GM12878 (cell line): ENCODE measurements around the gene RASAL1. TPM values are rescaled to one million over a fixed set of nuclear protein-coding genes. Genes with fewer than 3 reads are reported as not detected.

Experiments used
- ATAC-seq: fragments of 200-7000 bp; cut with Tn5 transposase; 3 replicates; pipeline ENCODE4 v1.9.1; 2020; ENCODE audit warnings: mild to moderate bottlenecking, moderate library complexity
- BruUV-seq: library from RNA; stranded (reverse); fragments of 400-500 nt; replicated peaks from 2 replicates; lab custom pipeline; 2021; lab: Mats Ljungman, UMichigan
- CTCF ChIA-PET: fragments of 300-600 bp; sonication (Branson Sonifier 250); formaldehyde crosslinking; extraction: SDS; loops from one replicate; lab custom pipeline; 2021; ENCODE audit warnings: inconsistent platforms; lab: Yijun Ruan, JAX
- POLR2A ChIA-PET: fragments of 350-600 bp; formaldehyde crosslinking; extraction: SDS; loops from one replicate; lab custom pipeline; 2021; ENCODE audit warnings: inconsistent platforms; lab: Charles Lee
- RAD21 ChIA-PET: fragments of 300-600 bp; sonication (Branson Sonifier 250); formaldehyde crosslinking; loops from one replicate; lab custom pipeline; 2023; ENCODE audit warnings: antibody characterized with exemption; ENCODE audit not compliant: unreplicated experiment; lab: Charles Lee
- SMC1A ChIA-PET: fragments of 300-600 bp; sonication (Branson Sonifier 250); formaldehyde crosslinking; loops from one replicate; lab custom pipeline; 2023; ENCODE audit not compliant: unreplicated experiment, uncharacterized antibody; lab: Charles Lee
- DNase-seq: peaks from one replicate; pipeline ENCODE4 v3.0.0-alpha.2; 2011; ENCODE audit warnings: low read depth, low spot score
- FAIRE-seq: peaks from 3 replicates; lab custom pipeline; 2011; peaks lifted over from hg19 to GRCh38; lab: Jason Lieb, UNC
- H2AFZ ChIP-seq: 2 replicates; pipeline ENCODE4 v1.6.0; 2011; ENCODE audit warnings: low read depth, low read length, control low read depth; ENCODE audit not compliant: control insufficient read depth
- H3K27ac ChIP-seq: 2 replicates; pipeline ENCODE4 v1.5.1; 2011; ENCODE audit warnings: control low read depth; ENCODE audit not compliant: control insufficient read depth, insufficient read depth
- H3K27me3 ChIP-seq, 2 experiments: replicated peaks in 1 of 2; 2 replicates each; pipeline versions ENCODE4 v1.6.0 to v1.6.1; 2011; ENCODE audit warnings: low read length in 1 of 2; ENCODE audit not compliant: control insufficient read depth in 2 of 2, insufficient read depth in 2 of 2
- H3K36me3 ChIP-seq, 2 experiments: 2 replicates each; pipeline ENCODE4 v1.5.1; 2011; ENCODE audit warnings: low read length in 1 of 2; ENCODE audit not compliant: control insufficient read depth in 2 of 2, insufficient read depth in 2 of 2
- H3K4me1 ChIP-seq: 2 replicates; pipeline ENCODE4 v1.6.1; 2011; ENCODE audit warnings: mild to moderate bottlenecking, low read length, moderate library complexity, mixed read lengths; ENCODE audit not compliant: control insufficient read depth, insufficient read depth
- H3K4me2 ChIP-seq: 2 replicates; pipeline ENCODE4 v1.6.0; 2011; ENCODE audit warnings: control low read depth; ENCODE audit not compliant: control insufficient read depth, insufficient read depth
- H3K4me3 ChIP-seq: fragments of 200-600 bp; sonication (generic); 2 replicates; pipeline ENCODE4 v1.5.1; 2016
- H3K79me2 ChIP-seq: 2 replicates; pipeline ENCODE4 v1.6.0; 2011; ENCODE audit warnings: low read length; ENCODE audit not compliant: control insufficient read depth, insufficient read depth
- H3K9ac ChIP-seq: 2 replicates; pipeline ENCODE4 v1.8.0; 2011; ENCODE audit warnings: low read length, control low read depth, mixed read lengths; ENCODE audit not compliant: control insufficient read depth, insufficient read depth
- H3K9me3 ChIP-seq: replicated peaks from 3 replicates; pipeline ENCODE4 v1.5.1; 2011; ENCODE audit warnings: mild to moderate bottlenecking, low read length; ENCODE audit not compliant: control insufficient read depth, insufficient read depth
- H4K20me1 ChIP-seq: 2 replicates; pipeline ENCODE4 v1.6.0; 2011; ENCODE audit not compliant: control insufficient read depth, insufficient read depth
- BACH1 ChIP-seq: fragments of 450-650 bp; IDR thresholded peaks from 2 replicates; pipeline ENCODE4 v1.6.1; 2017; ENCODE audit warnings: mild to moderate bottlenecking, borderline replicate concordance
- CREM ChIP-seq: IDR thresholded peaks from 2 replicates; pipeline ENCODE4 v1.6.1; 2014; ENCODE audit warnings: antibody characterized with exemption, low read depth
- EGR1 ChIP-seq, 2 experiments: IDR thresholded peaks; 1 replicate in 1 of 2; 2 replicates in 1 of 2; pipeline ENCODE4 v1.6.1; 2011 to 2012; ENCODE audit warnings: low read depth in 2 of 2, low read length in 2 of 2, borderline replicate concordance in 1 of 2, mild to moderate bottlenecking in 1 of 2, moderate library complexity in 1 of 2
- POLR2AphosphoS2 ChIP-seq: IDR thresholded peaks from 2 replicates; pipeline ENCODE4 v1.6.1; 2011; ENCODE audit warnings: low read depth, mild to moderate bottlenecking, low read length, improper control_type of control experiment, moderate library complexity
- SMC3 ChIP-seq: IDR thresholded peaks from 2 replicates; pipeline ENCODE4 v1.6.1; 2011; ENCODE audit warnings: low read length, improper control_type of control experiment, borderline replicate concordance
- SREBF1 ChIP-seq: IDR thresholded peaks from 2 replicates; pipeline ENCODE4 v1.6.1; 2012; ENCODE audit warnings: mild to moderate bottlenecking, low read length
- STAT1 ChIP-seq: fragments of 450-650 bp; conservative IDR thresholded peaks from 2 replicates; pipeline ENCODE4 v1.6.1; 2014; ENCODE audit warnings: antibody characterized with exemption, mild to moderate bottlenecking
- ZNF217 ChIP-seq: fragments of 450-650 bp; IDR thresholded peaks from 2 replicates; pipeline ENCODE4 v1.6.1; 2017; ENCODE audit warnings: antibody characterized with exemption, mild to moderate bottlenecking
- WGBS: methylation state at CpG from one replicate; pipeline ENCODE4 v1.1.6; 2016; ENCODE audit warnings: low lambda C conversion rate; ENCODE audit not compliant: insufficient replicate concordance, insufficient coverage; ENCODE audit errors: missing lambda C conversion rate; 5-methylcytosine and 5-hydroxymethylcytosine counted together
- in situ Hi-C: fragments of 300-500 bp; cut with MboI; formaldehyde crosslinking; loops from 9 replicates; pipeline ENCODE4 v1.14.3; 2018; ENCODE audit warnings: mixed read lengths
- intact Hi-C: fragments of 100-400 bp; cut with micrococcal nuclease; formaldehyde crosslinking; loops from one replicate; pipeline ENCODE4 v1.14.2; 2022; ENCODE audit not compliant: unreplicated experiment
- polyA plus RNA-seq, 11 experiments: library from polyadenylated mRNA; depleted of rRNA in 4 of 11; unstranded in 6 of 11; stranded (reverse) in 5 of 11; fragments of >200 nt; fragmentation: Nextera tagmentation in 4 of 11; fragmentation: Illumina TruSeq in 1 of 11; extraction: Ambion mirVana in 4 of 11; extraction: Trizol in 1 of 11; gene quantifications; 1 replicate in 1 of 11; 2 replicates in 10 of 11; pipeline versions ENCODE4 v1.2.1 to v1.2.3, GENCODE V29; 2011 to 2016; ENCODE audit warnings: inconsistent platforms in 2 of 11, missing spikeins in 2 of 11, low read depth in 1 of 11
- total RNA-seq, 4 experiments: library from RNA; depleted of rRNA in 3 of 4; stranded (reverse); fragments of >200 nt in 3 of 4; fragmentation: Illumina TruSeq in 1 of 4; extraction: Trizol in 1 of 4; gene quantifications; 2 replicates each; pipeline versions ENCODE4 v1.2.1 to v1.2.3, GENCODE V29; 2013 to 2021
- TF ChIP-seq, protein P1 (sequence below): fragments of 450-650 bp; IDR thresholded peaks from 2 replicates; pipeline ENCODE4 v1.6.1; 2017; ENCODE audit warnings: mild to moderate bottlenecking, low read depth, inconsistent platforms; ENCODE audit not compliant: poor library complexity, severe bottlenecking
- TF ChIP-seq, protein P2 (sequence below): fragments of 450-650 bp; formaldehyde crosslinking; IDR thresholded peaks from 2 replicates; pipeline ENCODE4 v1.5.0; 2022; ENCODE audit warnings: mild to moderate bottlenecking, missing genetic modification characterization
- TF ChIP-seq, protein P3 (sequence below): fragments of 450-650 bp; IDR thresholded peaks from 2 replicates; pipeline ENCODE4 v1.6.1; 2017; ENCODE audit warnings: mild to moderate bottlenecking, moderate library complexity

Gene RASAL1
- total and polyA plus RNA-seq, 10 of the 15 experiments (the other 5 are each of a cell fraction or from before 2014, with no cell fraction given): 0.12 to 1.0 (median 0.52) TPM; not detected in 6

DNA sequence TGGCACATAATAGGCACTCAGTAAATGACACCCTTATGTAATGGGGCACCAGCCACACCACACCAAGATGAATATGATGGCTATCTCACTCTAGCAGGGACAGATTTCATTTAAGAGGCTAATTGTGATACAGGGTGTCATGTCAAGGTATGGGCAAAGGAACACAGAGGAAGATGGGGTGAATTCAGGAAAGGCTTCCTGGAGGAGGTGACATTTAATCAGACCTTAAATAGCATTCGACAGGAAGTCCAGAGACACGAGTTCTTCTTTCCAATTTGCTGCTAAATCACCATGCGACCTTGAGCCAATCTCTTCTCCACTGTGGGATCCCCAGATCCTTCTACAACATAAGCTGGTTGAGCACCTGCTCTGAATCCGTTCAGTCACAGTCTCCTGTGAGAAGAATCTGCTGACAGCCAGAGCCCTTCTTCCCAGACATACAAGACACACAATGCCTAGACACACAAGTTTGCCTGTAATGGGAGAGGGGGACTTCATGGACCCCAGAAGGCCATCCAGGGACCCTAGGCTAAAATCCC is 80.5 kb downstream of the RASAL1 start:
- intact Hi-C loops: no loop called here
- DNase-seq: no peak
- RAD21 ChIA-PET: interaction anchor here (0.6 to 1.9 kb wide), 2 partner anchors 41 to 155 kb away, joined by 4 to 6 read pairs; no protein-coding TSS in a partner anchor
- FAIRE-seq: no peak
- SMC1A ChIA-PET: interaction anchor here (1.1 to 17.0 kb wide), 5 partner anchors 8 to 119 kb away, joined by 3 to 416 read pairs (median 5); no protein-coding TSS in a partner anchor
- Histone ChIP-seq H3K9ac (no peak overlapping the region), H3K79me2 (peaks cover 1% of the 10 kb centered on the region), H3K27me3 (peaks cover 1 to 5% of the 10 kb centered on the region in 2 experiments; a peak in 3 of 4 replicates), H3K36me3 (no peaks in the 10 kb centered on the region), H4K20me1 (no peaks in the 10 kb centered on the region; the same call in 1 of the 2 replicates), H3K4me1 (peaks cover 24% of the 10 kb centered on the region), H3K27ac (no peak overlapping the region), H3K4me2 (no peak overlapping the region), H3K4me3 (no peak overlapping the region), H3K9me3 (no peaks in the 10 kb centered on the region), H2AFZ (no peak overlapping the region)
- BruUV-seq: no TSS peak
- no peak for ATAC-seq
- in situ Hi-C loops: no loop called here
- TF ChIP-seq, protein P1, sequence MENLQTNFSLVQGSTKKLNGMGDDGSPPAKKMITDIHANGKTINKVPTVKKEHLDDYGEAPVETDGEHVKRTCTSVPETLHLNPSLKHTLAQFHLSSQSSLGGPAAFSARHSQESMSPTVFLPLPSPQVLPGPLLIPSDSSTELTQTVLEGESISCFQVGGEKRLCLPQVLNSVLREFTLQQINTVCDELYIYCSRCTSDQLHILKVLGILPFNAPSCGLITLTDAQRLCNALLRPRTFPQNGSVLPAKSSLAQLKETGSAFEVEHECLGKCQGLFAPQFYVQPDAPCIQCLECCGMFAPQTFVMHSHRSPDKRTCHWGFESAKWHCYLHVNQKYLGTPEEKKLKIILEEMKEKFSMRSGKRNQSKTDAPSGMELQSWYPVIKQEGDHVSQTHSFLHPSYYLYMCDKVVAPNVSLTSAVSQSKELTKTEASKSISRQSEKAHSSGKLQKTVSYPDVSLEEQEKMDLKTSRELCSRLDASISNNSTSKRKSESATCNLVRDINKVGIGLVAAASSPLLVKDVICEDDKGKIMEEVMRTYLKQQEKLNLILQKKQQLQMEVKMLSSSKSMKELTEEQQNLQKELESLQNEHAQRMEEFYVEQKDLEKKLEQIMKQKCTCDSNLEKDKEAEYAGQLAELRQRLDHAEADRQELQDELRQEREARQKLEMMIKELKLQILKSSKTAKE: no peak
- TF ChIP-seq STAT1 (no peak), SREBF1 (no peak), ZNF217 (no peak), SMC3 (no peak), BACH1 (no peak), CREM (no peak), EGR1 (IDR thresholded peaks at IDR 0.05; ENCODE audit: borderline replicate concordance in 1 of 2, low read depth in 2 of 2, low read length in 2 of 2) (no peak), POLR2AphosphoS2 (no peak)
- TF ChIP-seq, protein P2, sequence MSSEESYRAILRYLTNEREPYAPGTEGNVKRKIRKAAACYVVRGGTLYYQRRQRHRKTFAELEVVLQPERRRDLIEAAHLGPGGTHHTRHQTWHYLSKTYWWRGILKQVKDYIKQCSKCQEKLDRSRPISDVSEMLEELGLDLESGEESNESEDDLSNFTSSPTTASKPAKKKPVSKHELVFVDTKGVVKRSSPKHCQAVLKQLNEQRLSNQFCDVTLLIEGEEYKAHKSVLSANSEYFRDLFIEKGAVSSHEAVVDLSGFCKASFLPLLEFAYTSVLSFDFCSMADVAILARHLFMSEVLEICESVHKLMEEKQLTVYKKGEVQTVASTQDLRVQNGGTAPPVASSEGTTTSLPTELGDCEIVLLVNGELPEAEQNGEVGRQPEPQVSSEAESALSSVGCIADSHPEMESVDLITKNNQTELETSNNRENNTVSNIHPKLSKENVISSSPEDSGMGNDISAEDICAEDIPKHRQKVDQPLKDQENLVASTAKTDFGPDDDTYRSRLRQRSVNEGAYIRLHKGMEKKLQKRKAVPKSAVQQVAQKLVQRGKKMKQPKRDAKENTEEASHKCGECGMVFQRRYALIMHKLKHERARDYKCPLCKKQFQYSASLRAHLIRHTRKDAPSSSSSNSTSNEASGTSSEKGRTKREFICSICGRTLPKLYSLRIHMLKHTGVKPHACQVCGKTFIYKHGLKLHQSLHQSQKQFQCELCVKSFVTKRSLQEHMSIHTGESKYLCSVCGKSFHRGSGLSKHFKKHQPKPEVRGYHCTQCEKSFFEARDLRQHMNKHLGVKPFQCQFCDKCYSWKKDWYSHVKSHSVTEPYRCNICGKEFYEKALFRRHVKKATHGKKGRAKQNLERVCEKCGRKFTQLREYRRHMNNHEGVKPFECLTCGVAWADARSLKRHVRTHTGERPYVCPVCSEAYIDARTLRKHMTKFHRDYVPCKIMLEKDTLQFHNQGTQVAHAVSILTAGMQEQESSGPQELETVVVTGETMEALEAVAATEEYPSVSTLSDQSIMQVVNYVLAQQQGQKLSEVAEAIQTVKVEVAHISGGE (CRISPR knock-in tag): no peak
- TF ChIP-seq, protein P3, sequence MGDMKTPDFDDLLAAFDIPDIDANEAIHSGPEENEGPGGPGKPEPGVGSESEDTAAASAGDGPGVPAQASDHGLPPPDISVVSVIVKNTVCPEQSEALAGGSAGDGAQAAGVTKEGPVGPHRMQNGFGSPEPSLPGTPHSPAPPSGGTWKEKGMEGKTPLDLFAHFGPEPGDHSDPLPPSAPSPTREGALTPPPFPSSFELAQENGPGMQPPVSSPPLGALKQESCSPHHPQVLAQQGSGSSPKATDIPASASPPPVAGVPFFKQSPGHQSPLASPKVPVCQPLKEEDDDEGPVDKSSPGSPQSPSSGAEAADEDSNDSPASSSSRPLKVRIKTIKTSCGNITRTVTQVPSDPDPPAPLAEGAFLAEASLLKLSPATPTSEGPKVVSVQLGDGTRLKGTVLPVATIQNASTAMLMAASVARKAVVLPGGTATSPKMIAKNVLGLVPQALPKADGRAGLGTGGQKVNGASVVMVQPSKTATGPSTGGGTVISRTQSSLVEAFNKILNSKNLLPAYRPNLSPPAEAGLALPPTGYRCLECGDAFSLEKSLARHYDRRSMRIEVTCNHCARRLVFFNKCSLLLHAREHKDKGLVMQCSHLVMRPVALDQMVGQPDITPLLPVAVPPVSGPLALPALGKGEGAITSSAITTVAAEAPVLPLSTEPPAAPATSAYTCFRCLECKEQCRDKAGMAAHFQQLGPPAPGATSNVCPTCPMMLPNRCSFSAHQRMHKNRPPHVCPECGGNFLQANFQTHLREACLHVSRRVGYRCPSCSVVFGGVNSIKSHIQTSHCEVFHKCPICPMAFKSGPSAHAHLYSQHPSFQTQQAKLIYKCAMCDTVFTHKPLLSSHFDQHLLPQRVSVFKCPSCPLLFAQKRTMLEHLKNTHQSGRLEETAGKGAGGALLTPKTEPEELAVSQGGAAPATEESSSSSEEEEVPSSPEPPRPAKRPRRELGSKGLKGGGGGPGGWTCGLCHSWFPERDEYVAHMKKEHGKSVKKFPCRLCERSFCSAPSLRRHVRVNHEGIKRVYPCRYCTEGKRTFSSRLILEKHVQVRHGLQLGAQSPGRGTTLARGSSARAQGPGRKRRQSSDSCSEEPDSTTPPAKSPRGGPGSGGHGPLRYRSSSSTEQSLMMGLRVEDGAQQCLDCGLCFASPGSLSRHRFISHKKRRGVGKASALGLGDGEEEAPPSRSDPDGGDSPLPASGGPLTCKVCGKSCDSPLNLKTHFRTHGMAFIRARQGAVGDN: no peak
- CTCF ChIA-PET: interaction anchor here (1.1 to 3.4 kb wide), 6 partner anchors 8 to 120 kb away, joined by 3 to 18 read pairs (median 4); no protein-coding TSS in a partner anchor
- POLR2A ChIA-PET: interaction anchor here (0.6 kb wide), 1 partner anchor 32 kb away, joined by 4 read pairs; no protein-coding TSS in a partner anchor
- WGBS: 60% methylated on average over 4 of the region's 4 CpGs
